NCI-H1417 (cell line): Measurements from ENCODE around the gene PKM.
A peak's percentile ranks its signal among the peaks of the same experiment; 100 is the strongest.
"Not testable (repeated sequence)": the region's sequence is repeated elsewhere in the genome, so short reads cannot be mapped to it uniquely, and the experiment has no call there.

Experiments used
- DNase-seq, 3 experiments: peaks; one replicate each; lab custom pipeline; 2025; lab: John Stamatoyannopoulos, UW

Gene PKM

GRCh38 chr15:72176159-72176558, 54.8 kb downstream of the PKM start:
- no peak for DNase-seq

- no peak for DNase-seq
These were observed 55.6 kb downstream of the PKM start for GRCh38 chr15:72175186-72176044.

DNA sequence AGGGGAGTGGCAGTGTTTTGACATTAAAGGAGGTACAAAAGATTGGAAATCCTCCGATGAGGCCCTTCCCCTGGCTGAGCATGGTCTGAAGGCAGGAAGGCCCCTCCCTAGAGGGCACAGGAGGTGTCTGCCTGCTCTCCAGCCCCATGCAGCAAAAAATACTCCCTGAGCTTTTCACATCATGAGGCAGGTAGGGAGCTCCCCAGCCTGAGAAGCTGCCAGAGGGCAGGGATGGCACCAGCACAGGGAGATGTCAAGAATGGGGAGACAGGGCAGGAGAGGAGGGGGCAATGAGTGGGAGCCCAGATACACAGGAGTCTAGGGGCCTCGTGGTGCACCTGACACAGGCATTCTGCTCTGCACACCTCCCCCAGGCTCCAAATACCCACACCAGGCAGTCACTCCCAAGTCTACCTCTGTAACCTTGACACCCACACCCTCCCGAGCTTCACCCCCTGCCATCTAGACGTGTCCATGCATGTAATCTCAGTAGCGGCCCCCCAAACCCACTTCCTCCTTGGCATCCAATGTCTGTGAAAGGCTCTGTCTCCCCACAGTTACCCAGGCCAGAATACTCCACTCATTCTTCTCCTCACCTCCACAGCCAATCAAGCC, 56.3 kb downstream of the PKM start:
- DNase-seq, result no peak

- DNase-seq, result no peak
These were observed 57.0 kb downstream of the PKM start for GRCh38 chr15:72173864-72174550.

DNA sequence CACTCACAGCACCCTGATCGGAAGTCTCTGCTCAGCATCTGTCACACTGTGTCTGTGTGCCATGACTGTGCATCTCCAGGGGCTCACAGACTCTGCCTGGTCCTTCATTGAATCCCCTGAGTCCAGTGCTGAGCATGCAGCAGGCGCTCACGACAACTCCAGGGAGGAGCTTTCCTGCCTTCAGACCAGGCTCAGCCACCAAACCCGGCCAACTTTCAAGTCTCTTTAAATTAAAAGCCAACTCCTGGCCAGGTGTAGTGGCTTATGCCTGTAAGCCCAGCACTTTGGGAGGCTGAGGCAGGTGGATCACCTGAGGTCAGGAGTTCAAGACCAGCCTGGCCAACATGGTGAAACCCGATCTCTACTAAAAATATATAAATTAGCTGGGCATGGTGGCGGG, 57.6 kb downstream of the PKM start:
- no peak for DNase-seq

DNA sequence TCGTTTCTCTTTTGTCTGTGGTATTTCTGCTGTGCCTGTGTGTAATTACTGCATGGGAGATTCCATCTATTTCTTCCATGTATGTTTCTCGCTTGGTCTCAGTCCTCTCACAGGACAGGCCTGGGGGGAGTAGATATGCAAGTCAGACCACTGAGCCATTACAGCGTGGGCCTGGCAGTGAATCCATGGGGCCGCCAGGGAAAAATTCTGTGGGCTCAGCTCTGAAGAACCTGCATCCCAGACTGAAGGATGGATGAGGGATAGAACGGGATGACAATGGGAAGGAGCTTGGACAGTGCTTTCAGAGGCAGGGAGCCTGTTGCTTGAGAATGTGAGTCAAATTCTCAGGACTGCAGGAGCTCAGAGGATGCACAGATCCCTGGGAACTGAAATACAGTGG, 58.2 kb downstream of the PKM start:
- no peak for DNase-seq

DNA sequence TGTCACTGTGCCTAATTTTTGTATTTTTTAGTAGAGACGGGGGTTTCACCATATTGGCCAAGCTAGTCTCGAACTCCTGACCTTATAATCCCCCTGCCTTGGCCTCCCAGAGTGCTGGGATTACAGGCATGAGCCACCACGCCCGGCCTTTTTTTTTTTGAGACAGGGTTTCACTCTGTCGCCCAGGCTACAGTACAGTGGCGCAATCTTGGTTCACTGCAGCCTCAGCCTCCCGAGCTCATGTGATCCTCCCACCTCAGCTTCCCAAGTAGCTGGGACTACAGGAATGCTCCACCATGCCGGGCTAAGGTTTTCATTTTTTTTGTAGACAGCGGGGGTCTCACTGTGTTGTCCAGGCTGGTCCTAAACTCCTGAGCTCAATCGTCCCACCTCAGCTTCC, 59.0 kb downstream of the PKM start:
- DNase-seq, result not testable (repeated sequence)

DNA sequence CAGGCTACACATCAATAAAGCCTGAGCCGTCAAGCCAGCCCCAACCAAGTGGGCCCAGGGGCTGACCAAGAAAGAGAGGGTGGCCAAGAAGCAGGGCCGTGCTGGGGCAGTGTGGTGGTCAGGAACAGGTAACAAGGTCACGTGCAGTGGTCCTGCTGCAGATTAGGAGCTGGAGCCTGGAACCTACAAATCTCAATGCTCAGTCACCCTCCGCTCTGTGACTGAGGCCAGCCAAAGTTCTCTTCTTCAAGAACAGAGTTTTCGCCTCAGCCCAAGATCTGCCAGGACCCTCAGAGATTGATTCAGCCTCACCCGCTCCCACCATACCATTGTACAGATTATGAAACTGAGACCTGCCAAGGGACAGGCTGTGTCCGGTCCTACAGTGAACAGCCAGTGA, 60.3 kb downstream of the PKM start:
- DNase-seq, result no peak

DNA sequence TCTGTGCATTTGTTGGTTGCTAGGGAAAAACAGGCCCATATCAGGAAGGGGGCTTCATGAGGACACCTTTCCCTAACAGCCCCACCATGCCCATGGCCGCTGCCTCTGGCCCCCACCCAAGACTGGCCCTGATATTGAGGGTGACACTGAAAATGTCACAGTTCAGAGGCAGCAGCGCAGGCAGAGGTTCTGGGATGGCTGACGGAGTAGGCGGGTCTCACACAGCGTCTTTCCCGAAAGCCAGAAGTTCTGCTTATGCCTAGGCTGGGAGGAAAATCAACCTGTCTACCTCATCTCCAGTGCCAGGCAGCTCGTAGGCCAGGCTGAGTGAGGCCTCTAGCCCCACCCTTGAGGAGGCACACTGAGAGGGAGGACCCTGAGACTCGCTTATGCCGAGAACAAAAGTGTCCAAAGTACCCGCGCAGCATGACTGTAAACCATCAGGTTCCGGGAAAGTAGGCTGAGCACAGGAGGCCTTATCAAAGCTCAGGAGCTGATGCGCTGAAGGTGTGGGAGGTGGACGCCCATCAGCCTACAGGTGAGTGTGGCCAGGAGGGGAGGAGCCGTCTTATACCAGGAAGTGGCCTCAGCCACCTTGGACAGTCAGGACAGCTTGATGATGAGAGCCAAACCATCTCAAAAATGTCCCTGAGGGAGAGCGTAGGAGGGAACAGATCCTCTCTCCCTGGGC, 60.9 kb downstream of the PKM start:
- DNase-seq, result no peak

GRCh38 chr15:72169236-72169920, 61.6 kb downstream of the PKM start:
- DNase-seq, result no peak

- DNase-seq, result no peak
These were observed 62.2 kb downstream of the PKM start for GRCh38 chr15:72168808-72169190.

DNA sequence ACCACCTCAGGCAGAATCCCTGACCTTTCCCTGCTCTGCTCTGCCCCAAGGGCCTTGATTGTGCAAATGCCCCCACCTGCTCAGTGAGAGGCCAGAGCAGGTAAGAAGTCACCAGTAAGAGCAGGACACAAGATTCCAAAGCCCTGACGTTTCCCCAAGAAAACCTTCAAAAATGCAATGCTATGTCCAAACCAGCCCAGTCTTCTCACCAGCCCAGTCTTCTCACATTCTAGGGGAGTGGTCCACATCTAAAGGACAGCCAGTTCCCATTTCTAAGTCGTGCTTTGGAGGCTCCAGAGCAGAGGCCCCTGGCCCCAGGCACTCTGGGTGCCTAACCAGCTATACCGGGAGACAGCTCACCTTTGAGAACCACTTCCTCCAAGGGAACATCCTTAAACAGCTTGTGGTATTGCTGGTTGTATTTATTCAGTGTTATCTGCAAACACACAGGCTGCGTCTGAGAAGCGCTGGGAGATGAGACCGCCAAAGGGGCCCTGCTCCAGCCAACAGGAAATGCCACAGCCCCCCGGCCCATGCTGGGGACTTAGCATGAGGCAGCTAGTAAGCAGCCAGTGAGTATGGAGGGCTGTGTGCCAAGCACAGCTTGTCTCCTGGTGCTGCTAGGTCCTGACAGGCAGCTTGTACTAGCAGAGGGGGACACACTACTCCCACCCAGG, 62.7 kb downstream of the PKM start:
- DNase-seq, result no peak

DNA sequence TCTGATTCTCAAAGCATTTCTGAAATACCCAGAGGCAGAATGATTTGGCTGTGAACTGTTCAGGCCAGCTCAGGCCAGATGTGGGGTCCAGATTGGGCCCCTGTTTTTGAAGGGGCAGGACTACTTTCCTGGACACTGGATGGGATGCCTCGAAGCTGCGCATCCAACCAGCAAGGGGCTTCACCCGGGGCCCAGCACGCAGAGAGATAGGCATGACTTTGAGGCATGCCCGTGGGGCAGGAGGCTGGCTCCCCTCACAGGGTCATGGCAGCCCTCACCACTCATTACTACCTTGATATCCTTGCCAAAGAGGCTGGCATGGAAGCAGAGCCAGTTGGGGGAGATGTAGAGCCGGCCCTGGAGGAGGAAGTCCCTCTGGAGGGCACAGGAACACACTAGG, 63.5 kb downstream of the PKM start:
- no peak for DNase-seq

DNA sequence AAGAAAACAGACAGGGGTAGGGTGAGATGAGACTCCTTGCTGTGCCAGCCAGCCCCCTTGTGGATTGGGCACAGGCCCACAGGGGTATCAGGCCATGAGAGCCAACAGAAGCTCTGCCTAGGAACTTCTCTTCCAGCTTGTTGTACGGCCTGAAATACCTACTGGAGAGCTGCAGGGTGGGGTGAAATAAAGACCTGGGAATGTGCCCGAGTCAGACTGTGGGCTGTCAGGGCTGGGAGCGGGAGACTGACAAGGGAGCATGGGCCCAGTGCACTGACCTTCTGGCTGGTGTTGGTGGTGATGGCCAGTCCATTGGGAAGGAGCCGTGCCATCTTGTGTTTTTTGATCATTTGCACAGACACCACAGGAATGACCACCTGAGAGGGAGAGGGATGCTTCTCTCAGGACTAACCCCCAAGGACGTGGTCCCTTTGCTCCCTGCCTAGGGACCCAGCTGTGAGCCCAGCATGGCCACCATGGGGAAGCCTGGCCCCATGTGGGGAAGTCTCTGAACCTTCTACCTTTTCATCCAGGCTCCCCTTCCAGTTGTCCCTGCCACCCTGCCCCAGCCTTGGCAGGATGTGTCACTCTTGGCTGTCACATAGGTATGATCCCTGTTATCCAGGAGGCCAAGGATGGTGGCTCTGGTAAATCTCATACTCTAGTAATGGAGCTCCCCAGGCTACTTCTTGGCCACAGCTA, 64.1 kb downstream of the PKM start:
- no peak for DNase-seq

GRCh38 chr15:72163719-72164118, 67.3 kb downstream of the PKM start:
- peak in 1 of 3 experiments; percentile 56 for DNase-seq

DNA sequence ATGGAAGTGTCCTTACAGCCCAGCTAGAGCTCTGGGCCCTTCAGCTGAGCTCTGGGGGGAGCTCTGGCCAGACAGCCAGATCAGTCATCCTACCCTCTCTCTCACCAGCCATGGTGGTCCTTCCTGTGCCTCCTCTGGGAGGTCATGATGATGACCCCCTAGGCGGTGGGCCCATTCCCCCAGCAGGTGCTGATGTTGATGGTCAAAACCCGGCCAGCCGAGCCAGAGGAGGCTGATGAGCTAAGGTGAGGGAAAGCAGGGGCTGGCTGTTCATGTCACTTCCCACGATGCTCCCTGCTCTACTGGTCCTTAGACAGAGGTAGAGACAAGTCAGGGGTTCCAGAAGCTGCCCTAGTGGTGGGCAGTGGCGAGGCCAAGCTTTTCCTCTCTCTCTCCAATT, 68.4 kb downstream of the PKM start:
- no peak for DNase-seq

- no peak for DNase-seq
These were observed 69.4 kb downstream of the PKM start for GRCh38 chr15:72161361-72162132.

DNA sequence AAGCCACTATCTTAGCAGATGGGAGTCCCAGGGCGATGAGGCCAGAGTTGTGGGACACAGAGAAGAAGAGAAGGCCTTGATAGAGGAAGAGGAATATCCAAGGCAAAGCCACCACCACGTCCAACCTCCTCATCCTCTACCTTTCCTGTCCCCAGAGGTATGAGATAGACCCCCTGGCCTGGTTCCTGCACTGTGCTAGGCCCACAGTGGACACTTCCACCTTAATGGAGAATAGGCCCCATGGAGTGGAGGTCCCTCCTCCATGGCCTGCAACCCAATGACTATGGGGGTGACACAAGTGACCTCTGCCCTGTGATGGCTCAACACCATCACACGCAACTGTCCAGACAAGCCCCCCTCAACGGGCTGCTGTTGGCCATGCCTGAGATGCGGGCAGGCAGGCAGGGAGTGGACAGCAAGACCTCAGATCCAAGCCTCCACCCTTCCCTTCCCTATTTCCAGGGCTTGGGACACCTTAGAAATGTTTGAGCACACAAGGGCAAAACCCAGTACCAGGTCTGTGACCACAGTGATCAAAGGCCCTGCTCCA, 70.2 kb downstream of the PKM start:
- no peak for DNase-seq

- no peak for DNase-seq
These were observed 74.1 kb downstream of the PKM start for GRCh38 chr15:72156928-72157327.
